ENCODE data around the gene VGF. TPM values are rescaled to one million over a fixed set of nuclear protein-coding genes. Genes with fewer than 3 reads are reported as not detected.

VGF gene
- total RNA-seq, 1 experiment from 2014 or later, result 1.2 TPM

DNA sequence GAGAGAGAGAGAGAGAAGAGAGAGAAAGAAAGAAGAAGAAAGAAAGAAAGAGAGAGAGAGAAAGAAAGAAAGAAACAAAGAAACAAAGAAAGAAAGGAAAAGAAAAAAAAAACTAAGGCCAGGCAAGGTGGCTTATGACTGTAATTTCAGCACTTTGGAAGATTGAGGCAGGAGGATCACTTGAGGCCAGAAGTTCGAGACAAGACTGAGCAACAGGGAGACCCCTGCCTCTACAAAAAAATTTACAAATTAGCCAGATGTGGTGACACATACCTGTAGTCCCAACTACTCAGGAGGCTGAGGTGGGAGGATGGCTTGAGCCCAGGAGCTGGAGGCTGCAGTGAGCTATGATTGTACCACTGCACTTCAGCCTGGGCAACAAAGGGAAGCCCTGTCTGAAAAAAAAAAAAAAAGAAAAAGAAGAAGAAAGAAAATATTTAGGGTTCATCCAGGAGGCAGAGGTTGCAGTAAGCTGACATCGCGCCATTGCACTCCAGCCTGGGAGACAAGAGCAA is 35.7 kb downstream of the VGF start:
- Histone ChIP-seq H3K36me3 (ENCODE audit: control insufficient read depth, insufficient read depth, low read length) (no peaks in the 10 kb centered on the region), H3K27me3 (replicated peaks; ENCODE audit: control insufficient read depth, insufficient read depth, low read length) (no peaks in the 10 kb centered on the region), H3K4me3 (ENCODE audit: low read depth, low read length) (no peak overlapping the region), H3K9me3 (no peaks in the 10 kb centered on the region), H3K4me1 (no peaks in the 10 kb centered on the region)
- Mint-ChIP-seq H3K36me3 (ENCODE audit: insufficient read depth, unreplicated experiment) (no peaks in the 10 kb centered on the region), H3K4me1 (ENCODE audit: low read depth, unreplicated experiment) (peaks cover 9% of the 10 kb centered on the region), H3K27ac (ENCODE audit: unreplicated experiment) (no peak overlapping the region), H3K9me3 (ENCODE audit: unreplicated experiment) (no peaks in the 10 kb centered on the region), H3K4me3 (ENCODE audit: unreplicated experiment) (no peak overlapping the region), H3K27me3 (ENCODE audit: insufficient read depth, unreplicated experiment) (peaks cover 3% of the 10 kb centered on the region)
- no TSS peak for BruUV-seq (replicated peaks)
- no peak for DNase-seq
- CTCF ChIA-PET, result interaction anchor here (0.6 to 1.1 kb wide), 2 partner anchors 14 to 171 kb away, joined by 3 to 4 read pairs; no protein-coding TSS in a partner anchor
- intact Hi-C loops (cut with micrococcal nuclease; ENCODE audit: unreplicated experiment), result no loop called here
- POLR2A ChIA-PET, result no interaction called here
- TF ChIP-seq, protein P1, sequence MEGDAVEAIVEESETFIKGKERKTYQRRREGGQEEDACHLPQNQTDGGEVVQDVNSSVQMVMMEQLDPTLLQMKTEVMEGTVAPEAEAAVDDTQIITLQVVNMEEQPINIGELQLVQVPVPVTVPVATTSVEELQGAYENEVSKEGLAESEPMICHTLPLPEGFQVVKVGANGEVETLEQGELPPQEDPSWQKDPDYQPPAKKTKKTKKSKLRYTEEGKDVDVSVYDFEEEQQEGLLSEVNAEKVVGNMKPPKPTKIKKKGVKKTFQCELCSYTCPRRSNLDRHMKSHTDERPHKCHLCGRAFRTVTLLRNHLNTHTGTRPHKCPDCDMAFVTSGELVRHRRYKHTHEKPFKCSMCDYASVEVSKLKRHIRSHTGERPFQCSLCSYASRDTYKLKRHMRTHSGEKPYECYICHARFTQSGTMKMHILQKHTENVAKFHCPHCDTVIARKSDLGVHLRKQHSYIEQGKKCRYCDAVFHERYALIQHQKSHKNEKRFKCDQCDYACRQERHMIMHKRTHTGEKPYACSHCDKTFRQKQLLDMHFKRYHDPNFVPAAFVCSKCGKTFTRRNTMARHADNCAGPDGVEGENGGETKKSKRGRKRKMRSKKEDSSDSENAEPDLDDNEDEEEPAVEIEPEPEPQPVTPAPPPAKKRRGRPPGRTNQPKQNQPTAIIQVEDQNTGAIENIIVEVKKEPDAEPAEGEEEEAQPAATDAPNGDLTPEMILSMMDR (IDR thresholded peaks at IDR 0.05; ENCODE audit: insufficient read depth in 1 of 2, low read depth in 1 of 2, low read length in 1 of 2, severe bottlenecking in 1 of 2, unreplicated experiment in 1 of 2), result no peak

DNA sequence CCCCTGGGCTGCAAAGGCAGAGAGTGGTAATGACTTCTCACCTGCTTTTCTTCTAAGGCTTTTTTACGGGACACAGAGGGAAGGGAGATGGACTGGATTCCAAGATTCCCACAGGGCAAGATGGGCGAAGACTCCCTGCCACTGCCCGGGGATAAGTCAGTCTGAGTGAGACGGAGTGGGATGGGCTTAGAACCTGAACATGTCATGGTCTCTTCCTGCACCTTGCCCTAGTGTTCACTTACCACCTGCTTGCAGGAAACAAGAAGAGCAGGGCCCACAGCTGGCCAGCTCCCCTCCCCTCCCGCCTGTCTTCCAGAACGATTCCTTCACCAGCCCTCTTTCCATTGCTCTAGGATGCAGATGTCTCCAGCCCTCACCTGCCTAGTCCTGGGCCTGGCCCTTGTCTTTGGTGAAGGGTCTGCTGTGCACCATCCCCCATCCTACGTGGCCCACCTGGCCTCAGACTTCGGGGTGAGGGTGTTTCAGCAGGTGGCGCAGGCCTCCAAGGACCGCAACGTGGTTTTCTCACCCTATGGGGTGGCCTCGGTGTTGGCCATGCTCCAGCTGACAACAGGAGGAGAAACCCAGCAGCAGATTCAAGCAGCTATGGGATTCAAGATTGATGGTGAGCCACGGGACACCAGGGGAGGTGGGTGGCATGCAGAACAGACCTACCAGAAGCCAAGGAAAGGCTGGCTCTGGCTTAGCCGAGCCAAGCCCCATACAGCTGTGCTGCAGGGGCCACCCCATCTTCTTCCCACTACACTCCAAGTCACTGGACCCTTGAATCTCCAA is 37.1 kb downstream of the VGF start:
- H3K9me3 Mint-ChIP-seq (ENCODE audit: unreplicated experiment), result no peaks in the 10 kb centered on the region
- ChIA-PET CTCF (interaction anchor here (0.5 to 0.6 kb wide), 2 partner anchors 50 to 164 kb away, joined by 3 to 4 read pairs; no protein-coding TSS in a partner anchor), POLR2A (no interaction called here)
- no peak overlapping the region for H3K4me3 ChIP-seq (ENCODE audit: low read depth, low read length)
- H3K27me3 ChIP-seq (replicated peaks; ENCODE audit: control insufficient read depth, insufficient read depth, low read length), result no peaks in the 10 kb centered on the region
- no peak overlapping the region for H3K4me3 Mint-ChIP-seq (ENCODE audit: unreplicated experiment)
- intact Hi-C loops (cut with micrococcal nuclease; ENCODE audit: unreplicated experiment), result no loop called here
- TF ChIP-seq, protein P1 (IDR thresholded peaks at IDR 0.05; ENCODE audit: insufficient read depth in 1 of 2, low read depth in 1 of 2, low read length in 1 of 2, severe bottlenecking in 1 of 2, unreplicated experiment in 1 of 2), result no peak
- peaks cover 1% of the 10 kb centered on the region for H3K27me3 Mint-ChIP-seq (ENCODE audit: insufficient read depth, unreplicated experiment)
- no peaks in the 10 kb centered on the region for H3K36me3 Mint-ChIP-seq (ENCODE audit: insufficient read depth, unreplicated experiment)
- H3K4me1 Mint-ChIP-seq (ENCODE audit: low read depth, unreplicated experiment), result peaks cover 9% of the 10 kb centered on the region
- BruUV-seq (replicated peaks), result no TSS peak
- peaks cover 5% of the 10 kb centered on the region for H3K4me1 ChIP-seq
- H3K36me3 ChIP-seq (ENCODE audit: control insufficient read depth, insufficient read depth, low read length), result no peaks in the 10 kb centered on the region
- DNase-seq, result no peak
- no peaks in the 10 kb centered on the region for H3K9me3 ChIP-seq
- H3K27ac Mint-ChIP-seq (ENCODE audit: unreplicated experiment), result no peak overlapping the region

DNA sequence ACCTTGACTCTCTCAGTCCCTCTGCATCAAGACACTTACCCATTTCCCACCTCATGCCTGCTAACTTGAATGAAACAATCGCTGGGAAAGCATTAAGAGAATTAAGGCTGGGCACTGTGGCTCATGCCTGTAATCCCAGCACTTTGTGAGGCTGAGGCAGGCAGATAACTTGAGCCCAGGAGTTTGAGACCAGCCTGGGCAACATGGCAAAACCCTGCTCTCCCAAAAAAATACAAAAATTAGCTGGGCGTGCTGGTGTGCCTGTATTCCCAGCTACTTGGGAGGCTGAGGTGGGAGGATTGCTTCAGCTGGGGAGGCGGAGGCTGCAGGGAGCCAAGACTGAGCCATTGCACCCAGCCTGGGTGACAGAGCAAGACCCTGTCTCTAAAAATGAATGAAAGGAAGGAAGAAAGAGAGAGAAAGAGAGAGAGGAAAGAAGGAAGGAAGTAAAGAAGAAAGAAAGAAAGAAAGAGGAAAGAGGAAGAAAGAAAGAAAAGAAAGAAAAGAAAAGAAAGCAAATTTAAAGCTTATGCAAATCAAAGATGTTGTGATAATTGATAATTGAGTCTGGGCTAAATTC is 37.8 kb downstream of the VGF start:
- H3K27me3 Mint-ChIP-seq (ENCODE audit: insufficient read depth, unreplicated experiment), result no peaks in the 10 kb centered on the region
- TF ChIP-seq, protein P1 (IDR thresholded peaks at IDR 0.05; ENCODE audit: insufficient read depth in 1 of 2, low read depth in 1 of 2, low read length in 1 of 2, severe bottlenecking in 1 of 2, unreplicated experiment in 1 of 2), result no peak
- ChIA-PET CTCF (interaction anchor here (0.5 to 0.8 kb wide), 3 partner anchors 49 to 164 kb away, joined by 3 to 4 read pairs (median 3); no protein-coding TSS in a partner anchor), POLR2A (no interaction called here)
- H3K27ac Mint-ChIP-seq (ENCODE audit: unreplicated experiment), result no peak overlapping the region
- Histone ChIP-seq H3K4me3 (ENCODE audit: low read depth, low read length) (no peak overlapping the region), H3K4me1 (peaks cover 11% of the 10 kb centered on the region), H3K9me3 (no peaks in the 10 kb centered on the region), H3K27me3 (replicated peaks; ENCODE audit: control insufficient read depth, insufficient read depth, low read length) (no peaks in the 10 kb centered on the region), H3K36me3 (ENCODE audit: control insufficient read depth, insufficient read depth, low read length) (no peaks in the 10 kb centered on the region)
- no peak overlapping the region for H3K4me3 Mint-ChIP-seq (ENCODE audit: unreplicated experiment)
- no peaks in the 10 kb centered on the region for H3K36me3 Mint-ChIP-seq (ENCODE audit: insufficient read depth, unreplicated experiment)
- peaks cover 11% of the 10 kb centered on the region for H3K4me1 Mint-ChIP-seq (ENCODE audit: low read depth, unreplicated experiment)
- no TSS peak for BruUV-seq (replicated peaks)
- intact Hi-C loops (cut with micrococcal nuclease; ENCODE audit: unreplicated experiment), result no loop called here
- H3K9me3 Mint-ChIP-seq (ENCODE audit: unreplicated experiment), result no peaks in the 10 kb centered on the region
- no peak for DNase-seq

Data from Caco-2 (cell line).